Lung (tissue), 12 donors: ENCODE data around the gene APOBEC3A. TPM values are rescaled to one million over a fixed set of nuclear protein-coding genes. Genes with fewer than 3 reads are reported as not detected.

Experiments
- ATAC-seq: fragments of 200-7000 bp; cut with Tn5 transposase; one replicate; pipeline ENCODE4 v1.9.1; 2020; ENCODE audit warnings: moderate number of reproducible peaks; ENCODE audit not compliant: insufficient read depth, low FRiP score
- DNase-seq, 3 donors: peaks; one replicate each; pipeline ENCODE4 v3.0.0-alpha.2; 2013 to 2017
- H3K27ac ChIP-seq, 2 donors: one replicate each; pipeline ENCODE4 v1.5.1; 2013; ENCODE audit warnings: mild to moderate bottlenecking in 2 of 2, moderate library complexity in 2 of 2, control low read depth in 1 of 2, inconsistent platforms in 1 of 2, low read depth in 1 of 2, low read length in 1 of 2
- H3K27me3 ChIP-seq, 3 donors: one replicate each; pipeline ENCODE4 v1.5.1; 2013; ENCODE audit warnings: low read length in 2 of 3; ENCODE audit not compliant: control insufficient read depth in 3 of 3, insufficient read depth in 3 of 3
- H3K36me3 ChIP-seq, 4 donors: one replicate each; pipeline ENCODE4 v1.5.1; 2013; ENCODE audit warnings: low read length in 4 of 4, mild to moderate bottlenecking in 1 of 4, moderate library complexity in 1 of 4; ENCODE audit not compliant: control insufficient read depth in 4 of 4, insufficient read depth in 4 of 4
- H3K4me1 ChIP-seq, 5 donors: one replicate each; pipeline ENCODE4 v1.5.1; 2013; ENCODE audit warnings: low read length in 5 of 5, mild to moderate bottlenecking in 2 of 5, moderate library complexity in 1 of 5; ENCODE audit not compliant: control insufficient read depth in 5 of 5, insufficient read depth in 5 of 5
- H3K4me3 ChIP-seq: one replicate; pipeline ENCODE4 v1.5.1; 2013; ENCODE audit warnings: mild to moderate bottlenecking, control low read depth, moderate library complexity
- H3K9ac ChIP-seq, 2 donors: one replicate each; pipeline ENCODE4 v1.5.1; 2013; ENCODE audit warnings: low read length in 2 of 2, control low read depth in 1 of 2; ENCODE audit not compliant: insufficient read depth in 1 of 2
- H3K9me3 ChIP-seq, 4 donors: one replicate each; pipeline ENCODE4 v1.5.1; 2013; ENCODE audit warnings: low read length in 3 of 4, mild to moderate bottlenecking in 1 of 4, moderate library complexity in 1 of 4; ENCODE audit not compliant: control insufficient read depth in 4 of 4, insufficient read depth in 3 of 4
- CTCF ChIP-seq: IDR thresholded peaks from 2 replicates; pipeline ENCODE4 v1.5.1; 2012; ENCODE audit warnings: mild to moderate bottlenecking; ENCODE audit errors: control extremely low read depth, extremely low read depth
- WGBS, 2 donors: extraction: QIAGEN DNeasy Blood & Tissue Kit; methylation state at CpG; one replicate each; pipeline ENCODE4 v1.1.7; 2013; 5-methylcytosine and 5-hydroxymethylcytosine counted together
- polyA plus RNA-seq, 2 donors: library from polyadenylated mRNA; stranded (reverse); fragments of 200-250 nt; gene quantifications; one replicate each; pipeline ENCODE4 v1.2.1, GENCODE V29; 2013
- total RNA-seq, 2 donors: library from RNA; depleted of rRNA in 1 of 2; stranded (reverse); fragments of >200 nt in 1 of 2; gene quantifications; one replicate each; pipeline ENCODE4 v1.2.1, GENCODE V29; 2014 to 2021
- donor health status: control.
- donor health status: control.
- donor health status: Bipolar disorder and iron deficiency.
- donor health status: healthy.
- donor health status: DM: yes; HTN: yes; CAD: no.

The APOBEC3A gene
- total and polyA plus RNA-seq, 4 donors: 1.1 to 68.3 (median 9.1) TPM

GRCh38 chr22:38927033-38927781 is 30.2 kb upstream of the APOBEC3A start:
- ATAC-seq: peak; percentile 75
- peak; percentile 76 to 82 (median 82) for DNase-seq
- no peaks in the 10 kb centered on the region for H3K36me3 ChIP-seq
- no peak overlapping the region for H3K9ac ChIP-seq
- H3K27me3 ChIP-seq: no peaks in the 10 kb centered on the region
- TF ChIP-seq CTCF: peak; percentile 46
- WGBS, 2 donors: 8 to 10% methylated on average over 38 to 39 of the region's 39 CpGs
- H3K4me1 ChIP-seq: peaks cover 3 to 45% (median 14%) of the 10 kb centered on the region in 5 donors
- no peaks in the 10 kb centered on the region for H3K9me3 ChIP-seq
- H3K4me3 ChIP-seq: no peak overlapping the region
- H3K27ac ChIP-seq: peak overlapping the region; percentile 37 to 52

GRCh38 chr22:38930512-38930911 is 26.9 kb upstream of the APOBEC3A start:
- Histone ChIP-seq H3K27me3 (no peaks in the 10 kb centered on the region), H3K27ac (no peak overlapping the region), H3K4me1 (peaks cover 0 to 15% (median 5%) of the 10 kb centered on the region in 5 donors), H3K9ac (no peak overlapping the region), H3K4me3 (no peak overlapping the region), H3K9me3 (no peaks in the 10 kb centered on the region), H3K36me3 (no peaks in the 10 kb centered on the region)
- WGBS, 2 donors: 67 to 68% methylated on average over 3 of the region's 3 CpGs
- no peak for TF ChIP-seq CTCF
- ATAC-seq (no peak), DNase-seq (no peak)

- H3K9ac ChIP-seq: no peak overlapping the region
- no peak overlapping the region for H3K27ac ChIP-seq
- no peak for TF ChIP-seq CTCF
- peaks cover 0 to 4% (median 0%) of the 10 kb centered on the region in 5 donors for H3K4me1 ChIP-seq
- DNase-seq (no peak), ATAC-seq (no peak)
- H3K36me3 ChIP-seq: no peaks in the 10 kb centered on the region
- H3K27me3 ChIP-seq: no peaks in the 10 kb centered on the region
- no peak overlapping the region for H3K4me3 ChIP-seq
- no peaks in the 10 kb centered on the region for H3K9me3 ChIP-seq
- 55 to 80% methylated on average over 8 of the region's 8 CpGs for WGBS, 2 donors
Observed at GRCh38 chr22:38935023-38935422, 22.4 kb upstream of the APOBEC3A start.

GRCh38 chr22:38935616-38936015 is 21.8 kb upstream of the APOBEC3A start:
- H3K27ac ChIP-seq: no peak overlapping the region
- ATAC-seq (no peak), DNase-seq (no peak)
- no peaks in the 10 kb centered on the region for H3K27me3 ChIP-seq
- H3K4me1 ChIP-seq: peaks cover 0 to 4% (median 0%) of the 10 kb centered on the region in 5 donors
- WGBS, 2 donors: 92 to 97% methylated on average over 13 of the region's 13 CpGs
- no peaks in the 10 kb centered on the region for H3K36me3 ChIP-seq
- no peak overlapping the region for H3K4me3 ChIP-seq
- TF ChIP-seq CTCF: no peak
- H3K9me3 ChIP-seq: no peaks in the 10 kb centered on the region
- H3K9ac ChIP-seq: no peak overlapping the region
